Measurements from ENCODE around the gene ABCG1.

ABCG1 gene

DNA sequence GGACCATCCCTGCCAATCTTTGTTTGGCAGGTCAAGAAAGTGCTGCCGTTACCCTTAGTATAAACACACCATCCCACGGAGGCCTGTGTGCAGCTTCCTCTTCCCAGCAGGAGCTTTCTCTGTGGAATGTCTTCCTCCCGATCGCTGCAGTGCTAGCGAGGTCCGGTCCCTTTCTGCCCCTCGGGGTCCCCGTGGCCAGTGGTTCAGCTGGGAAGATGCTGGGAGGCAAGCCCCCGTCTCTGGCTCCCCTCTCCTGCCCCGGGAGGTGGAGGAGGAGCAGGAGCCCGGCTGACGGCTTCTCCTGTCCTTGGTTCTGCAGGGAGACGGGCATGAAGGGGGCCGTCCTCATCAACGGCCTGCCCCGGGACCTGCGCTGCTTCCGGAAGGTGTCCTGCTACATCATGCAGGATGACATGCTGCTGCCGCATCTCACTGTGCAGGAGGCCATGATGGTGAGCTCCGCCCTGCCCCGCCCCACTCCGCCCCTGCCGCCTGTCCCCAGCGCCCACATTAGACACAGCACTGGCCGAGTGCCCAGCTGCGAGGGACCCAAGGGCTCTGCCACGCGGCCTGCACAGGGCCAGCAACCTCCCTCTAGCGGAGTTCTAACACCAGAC, 54.2 kb downstream of the ABCG1 start:
- DNase-seq = no peak

GRCh38 chr21:42276076-42276475, 57.1 kb downstream of the ABCG1 start:
- no peak for DNase-seq

DNA sequence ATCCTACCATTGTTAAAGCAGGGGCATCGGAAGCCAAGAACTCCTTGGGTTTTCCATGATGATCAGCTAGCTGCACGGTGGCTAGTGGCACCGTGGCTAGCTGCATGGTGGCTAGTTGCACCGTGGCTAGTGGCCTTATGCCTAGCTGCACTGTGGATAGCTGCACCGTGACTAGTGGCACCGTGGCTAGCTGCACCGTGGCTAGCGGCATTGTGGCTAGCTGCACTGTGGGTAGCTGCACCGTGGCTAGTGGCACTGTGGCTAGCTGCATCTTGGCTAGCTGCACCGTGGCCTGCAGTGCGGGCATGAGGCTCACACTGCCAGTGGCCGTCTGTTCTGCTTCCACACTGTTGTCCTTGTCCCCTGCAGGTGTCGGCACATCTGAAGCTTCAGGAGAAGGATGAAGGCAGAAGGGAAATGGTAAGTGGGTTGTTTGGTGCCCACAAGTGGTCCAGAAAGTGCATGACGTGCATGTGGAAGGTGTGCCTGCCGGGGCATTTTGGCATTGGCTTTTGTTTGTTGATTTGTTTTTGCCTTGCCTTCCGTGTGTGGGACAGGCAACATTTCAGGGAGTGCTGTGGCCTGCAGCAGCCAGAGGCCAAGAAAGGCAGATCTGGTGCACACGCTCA, 57.7 kb downstream of the ABCG1 start:
- DNase-seq = no peak

DNA sequence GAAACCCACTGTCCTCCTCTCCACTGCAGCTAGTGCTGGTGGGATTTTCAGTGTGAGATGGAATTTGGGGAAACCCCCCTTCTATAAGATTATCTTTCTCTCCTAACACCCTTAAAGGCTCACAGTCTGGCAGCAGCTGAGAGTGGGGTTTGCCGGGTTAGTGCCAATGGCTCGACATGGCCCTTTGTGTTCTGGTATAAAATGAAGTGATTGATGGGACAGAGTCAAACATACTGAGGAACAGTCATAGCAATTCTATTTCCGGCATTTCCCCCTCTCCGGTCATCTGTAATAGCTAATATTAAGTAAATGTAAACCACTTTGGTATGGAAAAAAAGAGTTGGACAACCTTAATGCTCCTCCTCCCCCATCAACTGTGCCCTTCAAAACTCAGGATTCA, 58.7 kb downstream of the ABCG1 start:
- no peak for DNase-seq

DNA sequence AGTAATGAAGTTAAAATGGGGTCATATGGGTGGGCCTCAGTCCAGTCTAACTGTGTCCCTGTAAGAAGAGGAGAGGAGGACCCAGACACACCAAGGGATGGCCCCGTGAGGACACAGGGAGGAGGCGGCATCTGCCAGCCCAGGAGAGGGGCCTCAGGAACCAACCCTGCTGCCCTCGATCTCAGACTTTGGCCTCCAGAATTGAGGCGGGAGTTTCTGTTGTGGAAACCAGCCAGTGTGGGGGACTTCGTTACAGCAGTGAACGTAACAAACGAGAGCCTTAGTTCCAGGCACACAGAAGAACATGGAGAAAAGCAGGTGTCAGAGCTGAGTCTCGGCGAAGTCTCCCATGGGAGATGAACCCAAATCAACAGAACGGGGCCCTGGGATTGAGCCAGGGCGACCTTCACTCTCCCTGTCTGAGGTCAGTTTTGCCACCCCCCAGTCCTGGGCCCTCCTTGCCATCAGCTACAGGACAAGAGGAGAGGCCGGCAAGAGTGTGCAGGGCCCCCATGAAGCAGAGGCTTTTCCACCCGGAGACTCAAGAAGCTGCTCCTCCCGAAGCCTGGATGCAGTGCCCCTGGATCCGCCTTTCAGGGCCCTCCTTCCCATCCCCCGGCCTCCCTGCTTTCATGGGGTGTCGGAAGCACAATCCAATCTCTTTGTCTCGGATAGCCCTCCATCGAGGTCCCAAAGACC, 59.7 kb downstream of the ABCG1 start:
- no peak for DNase-seq

GRCh38 chr21:42279341-42279871, 60.5 kb downstream of the ABCG1 start:
- DNase-seq = no peak

DNA sequence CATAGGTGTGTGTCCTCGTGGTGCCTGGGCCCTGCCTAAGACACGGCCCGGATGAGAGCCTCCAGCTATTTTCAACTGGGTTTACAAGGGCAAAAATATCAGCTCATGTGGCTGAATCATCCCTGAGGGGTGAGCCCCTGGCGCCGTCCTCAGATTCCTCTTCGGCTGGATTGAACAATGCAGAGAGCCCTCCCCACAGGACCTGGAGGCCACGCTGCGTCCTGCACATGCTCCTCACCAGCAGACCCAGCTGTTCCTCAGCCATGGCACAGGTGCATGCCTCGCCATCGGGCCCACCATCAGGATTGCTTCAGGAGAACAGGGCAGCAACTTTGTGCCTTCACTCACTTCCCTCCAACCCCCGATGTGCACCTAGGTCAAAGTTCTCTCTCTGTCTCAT, 60.9 kb downstream of the ABCG1 start:
- no peak for DNase-seq

DNA sequence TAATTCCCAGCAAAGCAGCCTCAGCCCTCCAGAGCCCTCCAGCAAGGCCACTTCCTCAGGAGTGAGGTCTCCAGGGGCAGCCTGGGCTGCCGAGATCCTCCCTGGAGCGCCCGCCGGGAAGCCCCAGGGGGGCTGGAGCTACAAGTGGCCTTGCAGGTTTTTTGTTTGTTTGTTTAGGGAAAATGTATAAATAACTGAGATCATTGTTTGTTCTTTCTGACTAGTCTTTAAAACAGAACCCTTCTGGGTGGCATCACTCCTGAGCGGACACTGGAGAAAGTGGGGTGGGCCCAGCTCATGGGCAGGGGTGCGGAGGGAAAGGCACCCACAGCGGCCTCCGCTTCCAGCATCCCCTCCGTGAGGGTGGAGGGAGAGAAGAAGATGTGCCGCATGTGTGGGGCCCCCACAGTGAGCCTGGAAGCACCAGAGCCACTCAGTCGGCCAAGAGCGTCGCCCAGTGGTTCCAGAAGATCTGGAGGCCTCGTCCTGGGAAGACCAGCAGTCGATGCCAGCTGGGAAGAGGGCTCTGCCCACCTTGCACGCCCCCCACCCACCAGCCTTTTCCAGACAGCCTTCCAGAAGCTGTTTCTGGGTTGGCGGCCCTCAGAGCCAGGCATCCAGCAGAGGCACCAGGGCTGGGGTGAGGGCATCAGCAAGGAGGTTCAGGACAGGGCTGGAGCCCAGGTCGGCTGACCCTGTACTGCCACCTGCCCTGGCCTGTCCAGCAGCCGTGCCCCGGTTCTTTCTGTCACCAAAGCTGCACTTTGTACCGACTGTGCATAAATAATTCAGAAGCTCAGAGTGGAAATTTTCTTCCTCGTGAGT, 61.6 kb downstream of the ABCG1 start:
- no peak for DNase-seq

GRCh38 chr21:42281181-42281680, 62.3 kb downstream of the ABCG1 start:
- DNase-seq = no peak

GRCh38 chr21:42282021-42282420, 63.1 kb downstream of the ABCG1 start:
- DNase-seq = no peak

GRCh38 chr21:42282715-42283114, 63.8 kb downstream of the ABCG1 start:
- no peak for DNase-seq

DNA sequence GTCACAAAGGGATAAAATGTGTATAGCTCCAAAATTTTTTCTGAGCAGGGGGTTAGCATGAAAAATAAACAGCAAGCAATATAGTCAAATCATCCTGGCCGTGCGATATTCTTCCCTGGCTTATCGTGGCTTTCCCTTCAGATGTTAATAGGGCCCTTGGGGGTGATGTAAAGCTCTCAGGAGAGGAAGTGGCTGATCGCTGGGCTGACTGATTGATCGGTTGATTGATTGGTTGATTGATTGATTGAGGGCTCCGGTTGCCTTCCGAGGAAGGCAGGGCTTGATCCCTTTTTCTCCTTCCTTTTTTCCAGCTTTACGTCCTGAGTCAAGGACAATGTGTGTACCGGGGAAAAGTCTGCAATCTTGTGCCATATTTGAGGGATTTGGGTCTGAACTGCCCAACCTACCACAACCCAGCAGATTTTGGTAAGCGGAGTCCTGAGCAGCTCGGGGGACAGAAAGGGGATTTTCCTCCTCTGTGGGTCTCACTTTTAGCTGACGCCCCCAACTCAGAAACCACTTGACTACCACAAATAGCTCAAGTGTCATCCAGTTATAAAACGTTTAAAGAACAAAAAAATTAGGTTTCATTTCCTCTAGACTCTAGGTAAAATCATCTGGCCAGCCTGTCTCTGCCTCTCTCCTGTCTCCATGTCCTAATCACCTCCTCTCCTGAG, 66.8 kb downstream of the ABCG1 start:
- DNase-seq = no peak

GRCh38 chr21:42286416-42286815, 67.5 kb downstream of the ABCG1 start:
- DNase-seq = no peak

GRCh38 chr21:42287193-42288083, 68.5 kb downstream of the ABCG1 start:
- no peak for DNase-seq

DNA sequence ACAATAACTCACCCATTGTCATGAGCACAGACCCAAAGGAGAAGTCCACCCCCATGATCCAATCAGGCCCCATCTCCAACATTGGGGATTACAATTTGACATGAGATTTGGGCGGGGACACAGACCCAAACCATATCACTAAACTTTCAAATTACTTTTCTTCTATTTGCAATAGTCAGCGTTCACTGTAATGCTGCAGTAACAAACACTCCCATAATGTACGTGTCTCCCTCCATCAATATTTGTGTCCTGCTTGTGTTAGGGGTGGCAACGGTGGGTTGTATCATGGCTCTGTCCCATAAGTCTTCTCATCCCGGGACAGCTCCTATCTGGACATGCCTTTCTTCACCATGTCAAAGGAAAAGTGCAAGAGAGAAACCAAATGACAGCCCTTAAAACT, 70.0 kb downstream of the ABCG1 start:
- no peak for DNase-seq

DNA sequence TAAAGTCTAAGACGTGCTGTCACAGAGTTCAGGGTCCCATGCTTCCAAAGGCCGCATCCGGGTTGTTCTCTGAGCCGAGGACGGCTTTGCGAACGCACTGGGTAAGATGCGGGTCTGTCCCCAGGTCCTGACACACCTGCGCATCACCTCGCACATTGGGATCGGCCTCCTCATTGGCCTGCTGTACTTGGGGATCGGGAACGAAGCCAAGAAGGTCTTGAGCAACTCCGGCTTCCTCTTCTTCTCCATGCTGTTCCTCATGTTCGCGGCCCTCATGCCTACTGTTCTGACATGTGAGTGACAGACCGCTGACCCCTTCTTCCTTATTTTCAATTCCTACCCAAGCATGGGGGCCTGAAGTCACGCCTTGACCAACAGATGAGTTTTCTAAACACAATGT, 71.0 kb downstream of the ABCG1 start:
- no peak for DNase-seq

- DNase-seq = no peak
Observed at GRCh38 chr21:42290505-42290904, 71.6 kb downstream of the ABCG1 start.

GRCh38 chr21:42291003-42291750, 72.2 kb downstream of the ABCG1 start:
- no peak for DNase-seq

DNA sequence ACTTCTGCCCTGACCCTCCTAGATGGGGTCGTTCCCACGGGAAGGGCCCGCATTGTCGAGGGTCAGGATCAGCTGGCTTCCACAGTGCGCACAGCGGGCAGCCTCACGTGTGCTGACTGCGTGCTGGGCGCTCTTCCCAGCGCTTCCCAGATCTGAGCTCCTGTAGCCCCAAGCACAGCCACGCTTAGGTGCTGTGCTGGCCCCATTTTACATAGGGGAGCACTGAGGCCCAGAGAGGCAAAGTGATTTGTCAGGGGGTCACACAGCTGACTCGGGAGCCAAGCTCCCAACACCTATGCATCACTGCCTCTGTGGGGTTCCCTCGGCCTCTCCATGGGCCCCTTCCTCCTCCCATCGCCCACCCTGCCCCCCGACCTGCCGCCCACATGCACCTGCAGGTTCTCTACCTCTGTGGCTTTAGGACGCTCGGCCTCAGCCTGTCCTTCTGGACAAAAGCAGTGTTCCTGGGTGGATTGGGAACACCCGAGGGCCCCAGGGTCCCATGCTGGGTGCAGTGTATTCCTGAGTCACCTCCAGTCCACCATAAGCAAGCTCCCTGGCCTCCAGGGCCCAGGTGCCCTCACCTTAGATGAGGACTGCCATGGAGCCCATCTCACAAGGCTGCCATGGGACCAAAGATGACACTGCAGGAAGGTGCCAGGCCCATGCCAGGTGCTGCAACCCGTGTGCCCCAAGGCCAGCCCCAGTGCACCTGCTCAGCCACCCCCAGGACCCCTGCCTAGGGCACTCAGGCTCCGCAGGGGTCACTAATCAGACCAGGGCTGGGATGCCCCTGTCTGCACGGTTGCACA, 73.0 kb downstream of the ABCG1 start:
- no peak for DNase-seq

Measured in activated CD4-positive, alpha-beta T cell treated with anti-CD3 and anti-CD28 coated beads, Interleukin-2, amount 50 U/mL, for 1 hour (primary cell).